COLO829 (cell line): Measurements from ENCODE around the gene SLC25A4.
A peak's percentile ranks its signal among the peaks of the same experiment; 100 is the strongest.

Experiments
- DNase-seq: peaks from one replicate; pipeline ENCODE4 v3.0.0; 2012; ENCODE audit warnings: low spot score

The SLC25A4 gene

GRCh38 chr4:185120631-185120946 lies 22.5 kb upstream of the SLC25A4 start:
- DNase-seq, result no peak

GRCh38 chr4:185122681-185123345 lies 20.3 kb upstream of the SLC25A4 start:
- no peak for DNase-seq

- no peak for DNase-seq
These were observed 19.1 kb upstream of the SLC25A4 start for GRCh38 chr4:185124006-185124405.

GRCh38 chr4:185127021-185127925 lies 15.8 kb upstream of the SLC25A4 start:
- no peak for DNase-seq

GRCh38 chr4:185128272-185129119 lies 14.6 kb upstream of the SLC25A4 start:
- no peak for DNase-seq

GRCh38 chr4:185134307-185134869 lies 8.7 kb upstream of the SLC25A4 start:
- DNase-seq, result peak; percentile 80

- DNase-seq, result no peak
These were observed 5.7 kb upstream of the SLC25A4 start for GRCh38 chr4:185137233-185137925.

- DNase-seq, result no peak
These were observed 4.9 kb upstream of the SLC25A4 start for GRCh38 chr4:185138161-185138560.

- DNase-seq, result no peak
These were observed 3.3 kb upstream of the SLC25A4 start for GRCh38 chr4:185139736-185140135.

- no peak for DNase-seq
These were observed 1.3 kb upstream of the SLC25A4 start for GRCh38 chr4:185141777-185142176.

GRCh38 chr4:185142564-185142911 lies 528 bp upstream of the SLC25A4 start:
- no peak for DNase-seq

GRCh38 chr4:185143601-185143969 lies 519 bp downstream of the SLC25A4 start:
- DNase-seq, result no peak

- DNase-seq, result peak; percentile 50
These were observed 1.7 kb downstream of the SLC25A4 start for GRCh38 chr4:185144601-185145240.

- no peak for DNase-seq
These were observed 2.5 kb downstream of the SLC25A4 start for GRCh38 chr4:185145572-185145971.

- no peak for DNase-seq
These were observed 6.3 kb downstream of the SLC25A4 start for GRCh38 chr4:185149392-185149791.

- no peak for DNase-seq
These were observed 8.2 kb downstream of the SLC25A4 start for GRCh38 chr4:185151296-185151695.

- peak; percentile 75 for DNase-seq
These were observed 22.6 kb downstream of the SLC25A4 start for GRCh38 chr4:185165605-185166063.

- DNase-seq, result no peak
These were observed 24.2 kb downstream of the SLC25A4 start for GRCh38 chr4:185167234-185167633.

GRCh38 chr4:185171373-185172071 lies 28.5 kb downstream of the SLC25A4 start:
- no peak for DNase-seq

- no peak for DNase-seq
These were observed 36.4 kb downstream of the SLC25A4 start for GRCh38 chr4:185179488-185179887.

- DNase-seq, result no peak
These were observed 39.2 kb downstream of the SLC25A4 start for GRCh38 chr4:185182239-185182638.
